Measurements from ENCODE around the gene RTN4RL2.

The RTN4RL2 gene

GRCh38 chr11:57497303-57498247 lies 37.2 kb downstream of the RTN4RL2 start:
- no peak for DNase-seq (ENCODE audit: low spot score)
- in situ Hi-C loops (cut with MboI; ENCODE audit: low sequenced_read_pairs, unreplicated experiment): loop anchor here (10.0 kb wide), 1 partner anchor 147 kb away; the partner anchor contains the start of gene YPEL4
- no peak for TF ChIP-seq CTCF (IDR thresholded peaks at IDR 0.05; ENCODE audit: borderline replicate concordance, control extremely low read depth, extremely low read depth, insufficient read depth, missing control alignments)

GRCh38 chr11:57498540-57498939 lies 38.2 kb downstream of the RTN4RL2 start:
- no peak for DNase-seq (ENCODE audit: low spot score)
- no peak for TF ChIP-seq CTCF (IDR thresholded peaks at IDR 0.05; ENCODE audit: borderline replicate concordance, control extremely low read depth, extremely low read depth, insufficient read depth, missing control alignments)
- in situ Hi-C loops (cut with MboI; ENCODE audit: low sequenced_read_pairs, unreplicated experiment): loop anchor here (10.0 kb wide), 1 partner anchor 146 kb away; the partner anchor contains the start of gene YPEL4

- DNase-seq (ENCODE audit: low spot score): peak; percentile 83
- TF ChIP-seq CTCF (IDR thresholded peaks at IDR 0.05; ENCODE audit: borderline replicate concordance, control extremely low read depth, extremely low read depth, insufficient read depth, missing control alignments): no peak
- in situ Hi-C loops (cut with MboI; ENCODE audit: low sequenced_read_pairs, unreplicated experiment): loop anchor here (10.0 kb wide), 1 partner anchor 145 kb away; the partner anchor contains the start of gene YPEL4
These were observed 39.2 kb downstream of the RTN4RL2 start for GRCh38 chr11:57499413-57499982.

- in situ Hi-C loops (cut with MboI; ENCODE audit: low sequenced_read_pairs, unreplicated experiment): loop anchor here (10.0 kb wide), 1 partner anchor 145 kb away; the partner anchor contains the start of gene YPEL4
- DNase-seq (ENCODE audit: low spot score): no peak
- TF ChIP-seq CTCF (IDR thresholded peaks at IDR 0.05; ENCODE audit: borderline replicate concordance, control extremely low read depth, extremely low read depth, insufficient read depth, missing control alignments): no peak
These were observed 39.7 kb downstream of the RTN4RL2 start for GRCh38 chr11:57499983-57500461.

- in situ Hi-C loops (cut with MboI; ENCODE audit: low sequenced_read_pairs, unreplicated experiment): no loop called here
- no peak for TF ChIP-seq CTCF (IDR thresholded peaks at IDR 0.05; ENCODE audit: borderline replicate concordance, control extremely low read depth, extremely low read depth, insufficient read depth, missing control alignments)
- no peak for DNase-seq (ENCODE audit: low spot score)
These were observed 40.2 kb downstream of the RTN4RL2 start for GRCh38 chr11:57500515-57500914.

GRCh38 chr11:57500926-57501325 lies 40.6 kb downstream of the RTN4RL2 start:
- in situ Hi-C loops (cut with MboI; ENCODE audit: low sequenced_read_pairs, unreplicated experiment): no loop called here
- no peak for DNase-seq (ENCODE audit: low spot score)
- no peak for TF ChIP-seq CTCF (IDR thresholded peaks at IDR 0.05; ENCODE audit: borderline replicate concordance, control extremely low read depth, extremely low read depth, insufficient read depth, missing control alignments)
